ENCODE data around the gene FGD5. TPM values are rescaled to one million over a fixed set of nuclear protein-coding genes. Genes with fewer than 3 reads are reported as not detected.

FGD5 gene
- total and polyA plus RNA-seq, 2 donors (not counting 1 experiment from before 2014, with no cell fraction given) = 0.03 to 0.50 TPM

DNA sequence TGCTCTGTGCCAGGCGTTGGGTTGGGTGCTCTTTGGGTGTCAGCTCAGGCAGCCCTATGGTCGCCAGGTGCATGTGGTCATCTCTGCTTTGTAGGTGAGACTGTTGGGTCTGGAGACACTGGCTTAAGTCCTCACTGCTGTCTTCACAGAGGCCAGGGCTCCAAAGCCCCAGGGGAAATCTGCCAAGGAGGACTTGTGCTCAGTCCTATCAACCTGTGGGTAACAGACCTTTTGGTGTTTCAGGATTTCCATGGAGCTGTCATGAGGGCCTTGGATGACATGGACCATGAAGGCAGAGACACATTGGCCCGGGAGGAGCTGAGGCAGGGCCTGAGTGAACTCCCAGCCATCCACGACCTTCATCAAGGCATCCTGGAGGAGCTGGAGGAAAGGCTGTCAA is 78.5 kb downstream of the FGD5 start:
- Histone ChIP-seq H3K36me3 (ENCODE audit: control insufficient read depth, insufficient read depth, low read length) (no peaks in the 10 kb centered on the region), H4K20me1 (ENCODE audit: control insufficient read depth, extremely low read depth, insufficient read depth, low read length) (no peaks in the 10 kb centered on the region), H3K4me1 (ENCODE audit: control insufficient read depth, extremely low read depth, insufficient read depth, low read length) (no peaks in the 10 kb centered on the region)

DNA sequence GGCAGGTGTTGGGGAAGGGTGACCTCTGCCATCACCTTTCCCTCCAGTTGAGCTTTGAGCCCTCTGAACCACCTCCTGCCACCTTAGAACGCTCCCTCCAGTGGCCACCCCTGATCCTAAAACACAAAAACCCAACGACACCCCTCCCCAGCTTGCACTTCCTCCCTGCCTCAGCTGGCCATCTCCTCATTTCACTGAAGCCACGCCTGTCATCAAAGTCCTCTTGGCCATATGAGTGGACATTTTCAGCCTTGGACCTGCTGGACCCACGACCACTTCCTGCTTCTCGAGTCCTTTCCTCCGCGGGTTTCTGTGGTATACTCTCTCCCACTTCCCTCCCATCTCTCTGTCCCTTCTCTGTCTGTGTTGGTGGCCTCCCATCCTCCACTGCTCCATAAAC is 80.2 kb downstream of the FGD5 start:
- no peak overlapping the region for H3K9ac ChIP-seq (ENCODE audit: insufficient read depth, low read length)

More for the DNA sequence above, 78.5 kb downstream of the FGD5 start:
- H3K79me2 ChIP-seq (ENCODE audit: control insufficient read depth, insufficient read depth, low read length) = no peaks in the 10 kb centered on the region
- no peak overlapping the region for H3K27ac ChIP-seq (ENCODE audit: insufficient read depth, low read length)
- no peak overlapping the region for H3K9ac ChIP-seq (ENCODE audit: insufficient read depth, low read length)
- H3K9me3 ChIP-seq (ENCODE audit: control insufficient read depth, insufficient read depth, low read depth, low read length) = no peaks in the 10 kb centered on the region
- DNase-seq (ENCODE audit: low read depth in 2 of 2) = no peak
- H3K27me3 ChIP-seq (ENCODE audit: control insufficient read depth, insufficient read depth, low read length) = no peaks in the 10 kb centered on the region
- no peak overlapping the region for H2AFZ ChIP-seq (ENCODE audit: low read length)
- TF ChIP-seq, protein P1, sequence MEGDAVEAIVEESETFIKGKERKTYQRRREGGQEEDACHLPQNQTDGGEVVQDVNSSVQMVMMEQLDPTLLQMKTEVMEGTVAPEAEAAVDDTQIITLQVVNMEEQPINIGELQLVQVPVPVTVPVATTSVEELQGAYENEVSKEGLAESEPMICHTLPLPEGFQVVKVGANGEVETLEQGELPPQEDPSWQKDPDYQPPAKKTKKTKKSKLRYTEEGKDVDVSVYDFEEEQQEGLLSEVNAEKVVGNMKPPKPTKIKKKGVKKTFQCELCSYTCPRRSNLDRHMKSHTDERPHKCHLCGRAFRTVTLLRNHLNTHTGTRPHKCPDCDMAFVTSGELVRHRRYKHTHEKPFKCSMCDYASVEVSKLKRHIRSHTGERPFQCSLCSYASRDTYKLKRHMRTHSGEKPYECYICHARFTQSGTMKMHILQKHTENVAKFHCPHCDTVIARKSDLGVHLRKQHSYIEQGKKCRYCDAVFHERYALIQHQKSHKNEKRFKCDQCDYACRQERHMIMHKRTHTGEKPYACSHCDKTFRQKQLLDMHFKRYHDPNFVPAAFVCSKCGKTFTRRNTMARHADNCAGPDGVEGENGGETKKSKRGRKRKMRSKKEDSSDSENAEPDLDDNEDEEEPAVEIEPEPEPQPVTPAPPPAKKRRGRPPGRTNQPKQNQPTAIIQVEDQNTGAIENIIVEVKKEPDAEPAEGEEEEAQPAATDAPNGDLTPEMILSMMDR (conservative IDR thresholded peaks at IDR 0.05 in 1 of 2, IDR thresholded peaks at IDR 0.05 in 1 of 2; ENCODE audit: low read depth in 1 of 2, low read length in 2 of 2) = no peak
- no peak for TF ChIP-seq EZH2 (IDR thresholded peaks at IDR 0.05; ENCODE audit: low read length, missing control alignments)
- H3K4me2 ChIP-seq (ENCODE audit: extremely low read depth, insufficient read depth, low read length) = no peak overlapping the region
- no peak overlapping the region for H3K4me3 ChIP-seq (replicated peaks in 1 of 4; ENCODE audit: control extremely low read depth in 1 of 4, insufficient read depth in 1 of 4, low read depth in 3 of 4, low read length in 4 of 4)

DNA sequence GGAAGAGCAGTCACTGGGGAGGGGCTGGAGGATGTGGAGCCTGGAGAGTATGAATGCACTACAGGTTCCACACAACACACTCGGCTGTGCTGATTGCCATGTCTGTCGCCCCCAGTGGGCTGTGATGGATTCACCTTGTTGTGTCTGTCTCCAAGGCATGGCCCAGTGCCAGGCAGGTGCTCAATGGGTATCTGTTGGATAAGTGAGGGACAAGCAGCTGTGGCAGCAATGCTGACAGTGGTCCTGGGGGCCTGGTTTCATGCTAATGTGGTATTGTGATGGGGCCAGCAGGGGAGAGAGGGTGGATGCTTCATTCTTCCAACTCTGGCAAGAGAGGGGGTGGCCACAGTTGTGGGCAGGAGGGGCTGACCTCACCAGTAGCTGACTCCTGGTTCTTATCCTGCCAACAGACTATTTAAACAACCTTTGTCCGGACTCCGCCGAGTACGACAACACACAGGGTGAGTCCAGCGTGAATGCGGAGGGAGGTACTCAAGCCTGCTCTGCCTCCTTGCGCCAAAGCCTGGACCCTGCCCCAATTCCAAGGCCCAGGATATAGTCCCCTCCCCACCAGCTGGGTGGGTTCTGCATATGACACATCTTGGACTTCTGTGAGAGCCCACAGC is 81.3 kb downstream of the FGD5 start:
- H2AFZ ChIP-seq (ENCODE audit: low read length) = no peak overlapping the region
- H3K9me3 ChIP-seq (ENCODE audit: control insufficient read depth, insufficient read depth, low read depth, low read length) = no peaks in the 10 kb centered on the region
- H3K4me1 ChIP-seq (ENCODE audit: control insufficient read depth, extremely low read depth, insufficient read depth, low read length) = no peaks in the 10 kb centered on the region
- no peaks in the 10 kb centered on the region for H3K36me3 ChIP-seq (ENCODE audit: control insufficient read depth, insufficient read depth, low read length)
- H3K4me3 ChIP-seq (replicated peaks in 1 of 4; ENCODE audit: control extremely low read depth in 1 of 4, insufficient read depth in 1 of 4, low read depth in 3 of 4, low read length in 4 of 4) = no peak overlapping the region
- TF ChIP-seq, protein P1 (conservative IDR thresholded peaks at IDR 0.05 in 1 of 2, IDR thresholded peaks at IDR 0.05 in 1 of 2; ENCODE audit: low read depth in 1 of 2, low read length in 2 of 2) = no peak
- TF ChIP-seq EZH2 (IDR thresholded peaks at IDR 0.05; ENCODE audit: low read length, missing control alignments) = no peak
- no peaks in the 10 kb centered on the region for H4K20me1 ChIP-seq (ENCODE audit: control insufficient read depth, extremely low read depth, insufficient read depth, low read length)
- H3K9ac ChIP-seq (ENCODE audit: insufficient read depth, low read length) = no peak overlapping the region
- no peak overlapping the region for H3K4me2 ChIP-seq (ENCODE audit: extremely low read depth, insufficient read depth, low read length)
- H3K79me2 ChIP-seq (ENCODE audit: control insufficient read depth, insufficient read depth, low read length) = no peaks in the 10 kb centered on the region
- no peak overlapping the region for H3K27ac ChIP-seq (ENCODE audit: insufficient read depth, low read length)
- no peak for DNase-seq (ENCODE audit: low read depth in 2 of 2)
- no peaks in the 10 kb centered on the region for H3K27me3 ChIP-seq (ENCODE audit: control insufficient read depth, insufficient read depth, low read length)

More for the DNA sequence above, 80.2 kb downstream of the FGD5 start:
- Histone ChIP-seq H3K27ac (ENCODE audit: insufficient read depth, low read length) (no peak overlapping the region), H3K27me3 (ENCODE audit: control insufficient read depth, insufficient read depth, low read length) (no peaks in the 10 kb centered on the region), H3K4me2 (ENCODE audit: extremely low read depth, insufficient read depth, low read length) (no peak overlapping the region), H2AFZ (ENCODE audit: low read length) (no peak overlapping the region), H3K79me2 (ENCODE audit: control insufficient read depth, insufficient read depth, low read length) (no peaks in the 10 kb centered on the region), H3K4me3 (replicated peaks in 1 of 4; ENCODE audit: control extremely low read depth in 1 of 4, insufficient read depth in 1 of 4, low read depth in 3 of 4, low read length in 4 of 4) (no peak overlapping the region), H3K4me1 (ENCODE audit: control insufficient read depth, extremely low read depth, insufficient read depth, low read length) (no peaks in the 10 kb centered on the region), H4K20me1 (ENCODE audit: control insufficient read depth, extremely low read depth, insufficient read depth, low read length) (no peaks in the 10 kb centered on the region), H3K36me3 (ENCODE audit: control insufficient read depth, insufficient read depth, low read length) (no peaks in the 10 kb centered on the region), H3K9me3 (ENCODE audit: control insufficient read depth, insufficient read depth, low read depth, low read length) (no peaks in the 10 kb centered on the region)
- DNase-seq (ENCODE audit: low read depth in 2 of 2) = no peak
- TF ChIP-seq, protein P1 (conservative IDR thresholded peaks at IDR 0.05 in 1 of 2, IDR thresholded peaks at IDR 0.05 in 1 of 2; ENCODE audit: low read depth in 1 of 2, low read length in 2 of 2) = no peak
- no peak for TF ChIP-seq EZH2 (IDR thresholded peaks at IDR 0.05; ENCODE audit: low read length, missing control alignments)
